ENCODE results near the gene RSBN1. TPM values are rescaled to one million over a fixed set of nuclear protein-coding genes. Genes with fewer than 3 reads are reported as not detected.

Gene RSBN1
- total and polyA plus RNA-seq, 9 of the 15 experiments (the other 6 are each of a cell fraction or from before 2014, with no cell fraction given), result 4.5 to 24.3 (median 13.0) TPM

DNA sequence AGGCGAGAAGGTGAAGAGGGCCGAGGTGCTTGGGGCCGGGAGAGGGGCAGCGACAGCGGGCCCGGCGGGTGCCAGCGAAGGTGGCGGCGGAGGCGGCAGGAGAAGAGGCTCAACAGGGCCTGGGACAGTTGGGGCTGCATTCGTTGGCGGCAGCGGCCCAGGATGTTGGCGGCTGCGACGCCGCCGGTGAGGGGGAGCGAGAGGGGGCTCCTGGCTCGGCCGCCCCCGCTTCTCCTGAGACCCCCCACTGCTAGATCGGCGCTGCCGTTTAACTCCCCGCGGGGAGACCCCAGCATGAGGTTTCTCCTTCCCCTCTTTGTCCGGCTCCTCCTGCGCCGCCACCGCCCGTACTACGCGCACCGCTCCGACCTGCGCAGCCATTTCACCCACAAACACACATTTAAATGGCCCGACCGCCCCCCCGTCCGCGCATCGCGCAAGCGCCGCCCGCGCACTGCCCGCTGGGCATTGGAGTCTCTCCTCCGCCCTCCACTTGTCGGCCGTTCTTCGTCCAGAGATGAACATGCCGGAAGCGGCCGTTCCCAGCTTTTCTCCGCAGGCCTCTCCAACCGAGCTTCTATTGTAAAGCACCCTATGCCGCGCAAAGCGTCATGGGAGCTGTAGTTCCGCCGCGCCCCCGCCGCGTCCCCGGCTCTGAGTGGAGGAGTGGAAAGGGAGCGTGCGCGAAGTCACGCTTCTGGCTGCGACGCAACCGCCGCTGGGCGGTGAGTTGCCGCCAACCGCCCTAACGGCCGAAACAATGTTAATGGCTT, at the start of gene RSBN1 (continued):
- TF ChIP-seq ZNF3 (CRISPR knock-in tag; IDR thresholded peaks at IDR 0.05), result no peak
- no peak for TF ChIP-seq SPI1 (IDR thresholded peaks at IDR 0.05; ENCODE audit: borderline replicate concordance, low read depth, low read length)
- 0 out of 2 replicates have a peak, but pooled peaks have one; percentile 56 for TF ChIP-seq TGIF2 (CRISPR knock-in tag; IDR thresholded peaks at IDR 0.05)
- TF ChIP-seq, protein P1, sequence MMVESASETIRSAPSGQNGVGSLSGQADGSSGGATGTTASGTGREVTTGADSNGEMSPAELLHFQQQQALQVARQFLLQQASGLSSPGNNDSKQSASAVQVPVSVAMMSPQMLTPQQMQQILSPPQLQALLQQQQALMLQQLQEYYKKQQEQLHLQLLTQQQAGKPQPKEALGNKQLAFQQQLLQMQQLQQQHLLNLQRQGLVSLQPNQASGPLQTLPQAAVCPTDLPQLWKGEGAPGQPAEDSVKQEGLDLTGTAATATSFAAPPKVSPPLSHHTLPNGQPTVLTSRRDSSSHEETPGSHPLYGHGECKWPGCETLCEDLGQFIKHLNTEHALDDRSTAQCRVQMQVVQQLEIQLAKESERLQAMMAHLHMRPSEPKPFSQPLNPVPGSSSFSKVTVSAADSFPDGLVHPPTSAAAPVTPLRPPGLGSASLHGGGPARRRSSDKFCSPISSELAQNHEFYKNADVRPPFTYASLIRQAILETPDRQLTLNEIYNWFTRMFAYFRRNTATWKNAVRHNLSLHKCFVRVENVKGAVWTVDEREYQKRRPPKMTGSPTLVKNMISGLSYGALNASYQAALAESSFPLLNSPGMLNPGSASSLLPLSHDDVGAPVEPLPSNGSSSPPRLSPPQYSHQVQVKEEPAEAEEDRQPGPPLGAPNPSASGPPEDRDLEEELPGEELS (CRISPR knock-in tag; IDR thresholded peaks at IDR 0.05; ENCODE audit: borderline replicate concordance), result peak; percentile 74; the same call in 1 of the 2 replicates
- TF ChIP-seq PML (IDR thresholded peaks at IDR 0.05; ENCODE audit: low read length), result no peak; the same call in 1 of the 2 replicates
- peak; percentile 87 for TF ChIP-seq SOX6 (IDR thresholded peaks at IDR 0.05)
- TF ChIP-seq HSF4 (CRISPR knock-in tag; IDR thresholded peaks at IDR 0.05; ENCODE audit: borderline replicate concordance), result no peak
- TF ChIP-seq ZNF589 (CRISPR knock-in tag; IDR thresholded peaks at IDR 0.05; ENCODE audit: low read depth), result no peak
- TF ChIP-seq CREBBP (IDR thresholded peaks at IDR 0.05; ENCODE audit: low read depth, low read length), result no peak
- TF ChIP-seq ZNF444 (CRISPR knock-in tag; IDR thresholded peaks at IDR 0.05), result no peak
- peak; percentile 89 for TF ChIP-seq GTF2E2 (tag; IDR thresholded peaks at IDR 0.05)
- 0 out of 2 replicates have a peak, but pooled peaks have one; percentile 1 for TF ChIP-seq SMC3 (conservative IDR thresholded peaks at IDR 0.05; ENCODE audit: insufficient read depth, low read depth, low read length)
- TF ChIP-seq, protein P2, sequence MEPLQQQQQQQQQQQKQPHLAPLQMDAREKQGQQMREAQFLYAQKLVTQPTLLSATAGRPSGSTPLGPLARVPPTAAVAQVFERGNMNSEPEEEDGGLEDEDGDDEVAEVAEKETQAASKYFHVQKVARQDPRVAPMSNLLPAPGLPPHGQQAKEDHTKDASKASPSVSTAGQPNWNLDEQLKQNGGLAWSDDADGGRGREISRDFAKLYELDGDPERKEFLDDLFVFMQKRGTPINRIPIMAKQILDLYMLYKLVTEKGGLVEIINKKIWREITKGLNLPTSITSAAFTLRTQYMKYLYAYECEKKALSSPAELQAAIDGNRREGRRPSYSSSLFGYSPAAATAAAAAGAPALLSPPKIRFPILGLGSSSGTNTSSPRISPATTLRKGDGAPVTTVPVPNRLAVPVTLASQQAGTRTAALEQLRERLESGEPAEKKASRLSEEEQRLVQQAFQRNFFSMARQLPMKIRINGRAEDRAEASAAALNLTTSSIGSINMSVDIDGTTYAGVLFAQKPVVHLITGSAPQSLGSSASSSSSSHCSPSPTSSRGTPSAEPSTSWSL (CRISPR knock-in tag; IDR thresholded peaks at IDR 0.05; ENCODE audit: borderline replicate concordance), result no peak
- peak in 1 of 2 experiments; percentile 87 for TF ChIP-seq MAZ (CRISPR knock-in tag; conservative IDR thresholded peaks at IDR 0.05 in 1 of 2, IDR thresholded peaks at IDR 0.05 in 1 of 2)
- no peak for TF ChIP-seq RAD51 (IDR thresholded peaks at IDR 0.05; ENCODE audit: borderline replicate concordance, low read depth)
- TF ChIP-seq ZNF274 (IDR thresholded peaks at IDR 0.05; ENCODE audit: borderline replicate concordance, low read depth, low read length), result no peak
- no peak for TF ChIP-seq HNRNPH1 (optimal IDR thresholded peaks at IDR 0.05; ENCODE audit: low read depth, low read length)
- peak; percentile 94 for TF ChIP-seq RB1 (IDR thresholded peaks at IDR 0.05; ENCODE audit: low read depth)
- no peak for TF ChIP-seq ZNF354B (CRISPR knock-in tag; IDR thresholded peaks at IDR 0.05)
- TF ChIP-seq TOE1 (IDR thresholded peaks at IDR 0.05; ENCODE audit: borderline replicate concordance), result peak; percentile 72; the same call in 1 of the 2 replicates
- peak; percentile 58; the same call in 1 of the 2 replicates for TF ChIP-seq TOE1 (CRISPR knock-in tag; IDR thresholded peaks at IDR 0.05; ENCODE audit: borderline replicate concordance, low read depth)
- peak; percentile 88 for TF ChIP-seq CCNT2 (IDR thresholded peaks at IDR 0.05; ENCODE audit: borderline replicate concordance, extremely low read depth, insufficient read length, low read depth, low read length)
- TF ChIP-seq, protein P3, sequence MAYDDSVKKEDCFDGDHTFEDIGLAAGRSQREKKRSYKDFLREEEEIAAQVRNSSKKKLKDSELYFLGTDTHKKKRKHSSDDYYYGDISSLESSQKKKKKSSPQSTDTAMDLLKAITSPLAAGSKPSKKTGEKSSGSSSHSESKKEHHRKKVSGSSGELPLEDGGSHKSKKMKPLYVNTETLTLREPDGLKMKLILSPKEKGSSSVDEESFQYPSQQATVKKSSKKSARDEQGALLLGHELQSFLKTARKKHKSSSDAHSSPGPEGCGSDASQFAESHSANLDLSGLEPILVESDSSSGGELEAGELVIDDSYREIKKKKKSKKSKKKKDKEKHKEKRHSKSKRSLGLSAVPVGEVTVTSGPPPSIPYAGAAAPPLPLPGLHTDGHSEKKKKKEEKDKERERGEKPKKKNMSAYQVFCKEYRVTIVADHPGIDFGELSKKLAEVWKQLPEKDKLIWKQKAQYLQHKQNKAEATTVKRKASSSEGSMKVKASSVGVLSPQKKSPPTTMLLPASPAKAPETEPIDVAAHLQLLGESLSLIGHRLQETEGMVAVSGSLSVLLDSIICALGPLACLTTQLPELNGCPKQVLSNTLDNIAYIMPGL (CRISPR knock-in tag; IDR thresholded peaks at IDR 0.05), result 0 out of 2 replicates have a peak, but pooled peaks have one; percentile 15
